Tibial artery (tissue), 4 donors: ENCODE data around the gene PANK1.

ENCODE experiments used
- DNase-seq, 2 donors: peaks; one replicate each; pipeline ENCODE4 v3.0.0-alpha.2; 2019
- H3K27ac ChIP-seq, 2 donors: fragments of 200-600 bp; sonication (generic) in 1 of 2; 1 replicate in 1 of 2; 2 replicates in 1 of 2; pipeline ENCODE4 v1.5.1; 2018 to 2019; ENCODE audit warnings: mild to moderate bottlenecking in 1 of 2
- H3K27me3 ChIP-seq, 2 donors: fragments of 200-600 bp; sonication (generic) in 1 of 2; one replicate each; pipeline versions ENCODE4 v1.5.1 to v1.6.0; 2016 to 2019
- H3K36me3 ChIP-seq, 3 donors: fragments of 200-600 bp; sonication (generic) in 2 of 3; one replicate each; pipeline ENCODE4 v1.5.1; 2016 to 2019; ENCODE audit warnings: mild to moderate bottlenecking in 2 of 3
- H3K4me1 ChIP-seq, 4 donors: fragments of 200-600 bp; sonication (generic) in 2 of 4; 1 replicate in 3 of 4; 2 replicates in 1 of 4; pipeline ENCODE4 v1.5.1; 2016 to 2019
- H3K4me3 ChIP-seq, 2 donors: fragments of 200-600 bp; sonication (generic) in 1 of 2; 1 replicate in 1 of 2; 2 replicates in 1 of 2; pipeline ENCODE4 v1.5.1; 2018 to 2019; ENCODE audit warnings: mild to moderate bottlenecking in 2 of 2
- H3K9me3 ChIP-seq, 3 donors: fragments of 200-600 bp; sonication (generic) in 1 of 3; one replicate each; pipeline ENCODE4 v1.5.1; 2016 to 2019
- CTCF ChIP-seq, 2 experiments: fragments of 200-600 bp in 1 of 2; fragments of 450-650 bp in 1 of 2; IDR thresholded peaks; one replicate each; pipeline ENCODE4 v1.5.1; 2017 to 2019; ENCODE audit warnings: antibody characterized with exemption in 2 of 2, mild to moderate bottlenecking in 1 of 2, moderate library complexity in 1 of 2
- intact Hi-C: fragments of 100-400 bp; cut with DNase I; formaldehyde crosslinking; loops from one replicate; pipeline ENCODE4 v1.15.0; 2023; ENCODE audit warnings: low total_unique reads

Gene PANK1

GRCh38 chr10:89651916-89652573 is 7.0 kb upstream of the PANK1 start:
- Histone ChIP-seq H3K9me3 (no peaks in the 10 kb centered on the region), H3K4me3 (no peak overlapping the region), H3K4me1 (no peaks in the 10 kb centered on the region), H3K27me3 (no peaks in the 10 kb centered on the region), H3K27ac (no peak overlapping the region), H3K36me3 (no peaks in the 10 kb centered on the region)
- no peak for TF ChIP-seq CTCF (IDR thresholded peaks at IDR 0.05)
- no peak for DNase-seq
- intact Hi-C loops, result no loop called here

DNA sequence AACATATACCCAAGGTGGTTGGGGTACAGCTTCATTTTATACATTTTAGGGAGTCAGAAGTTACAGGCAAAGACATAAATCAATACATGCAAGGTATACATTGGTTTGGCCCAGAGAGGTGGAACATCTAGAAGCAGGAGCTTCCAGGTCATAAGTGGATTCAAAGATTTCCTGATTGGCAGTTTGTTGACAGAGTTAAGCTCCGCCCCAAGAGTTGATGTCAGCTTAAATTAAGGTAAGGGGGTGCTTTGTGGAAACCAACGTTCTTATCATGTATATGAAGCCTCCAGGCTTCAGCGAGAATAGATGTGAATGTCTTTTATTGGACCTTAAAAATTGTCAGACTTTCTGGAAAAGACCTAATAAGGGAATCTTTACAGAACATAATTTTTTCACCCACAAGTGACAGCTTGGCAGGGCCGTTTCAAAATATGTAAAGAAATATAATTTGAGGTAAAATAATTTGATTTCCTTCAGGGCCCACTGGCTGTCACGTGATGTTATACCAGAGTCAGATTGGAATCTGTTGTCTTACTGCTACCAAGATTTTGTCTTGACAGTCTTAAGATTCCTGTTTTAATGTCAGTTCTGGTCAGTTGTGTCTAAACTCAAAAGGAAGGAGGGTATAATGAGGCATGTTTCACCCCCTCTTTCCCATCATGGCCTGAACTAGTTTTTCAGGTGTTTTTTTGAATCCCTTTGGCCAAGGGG is 6.3 kb upstream of the PANK1 start:
- intact Hi-C loops, result no loop called here
- Histone ChIP-seq H3K36me3 (no peaks in the 10 kb centered on the region), H3K27ac (no peak overlapping the region), H3K27me3 (no peaks in the 10 kb centered on the region), H3K4me1 (peaks cover 0 to under 1% (median 0%) of the 10 kb centered on the region in 4 donors), H3K4me3 (no peak overlapping the region), H3K9me3 (no peaks in the 10 kb centered on the region)
- no peak for TF ChIP-seq CTCF (IDR thresholded peaks at IDR 0.05)
- DNase-seq, result no peak

GRCh38 chr10:89649051-89649450 is 4.0 kb upstream of the PANK1 start:
- intact Hi-C loops, result no loop called here
- no peaks in the 10 kb centered on the region for H3K9me3 ChIP-seq
- H3K27me3 ChIP-seq, result no peaks in the 10 kb centered on the region
- H3K36me3 ChIP-seq, result no peaks in the 10 kb centered on the region
- peaks cover 0 to 12% (median 4%) of the 10 kb centered on the region in 4 donors for H3K4me1 ChIP-seq
- TF ChIP-seq CTCF (IDR thresholded peaks at IDR 0.05), result no peak
- H3K4me3 ChIP-seq, result no peak overlapping the region
- H3K27ac ChIP-seq, result no peak overlapping the region
- no peak for DNase-seq

GRCh38 chr10:89648074-89648473 is 3.0 kb upstream of the PANK1 start:
- Histone ChIP-seq H3K27me3 (no peaks in the 10 kb centered on the region), H3K36me3 (no peaks in the 10 kb centered on the region), H3K9me3 (no peaks in the 10 kb centered on the region), H3K4me1 (peaks cover 0 to 16% (median 5%) of the 10 kb centered on the region in 4 donors), H3K27ac (no peak overlapping the region), H3K4me3 (no peak overlapping the region)
- intact Hi-C loops, result no loop called here
- DNase-seq, result no peak
- no peak for TF ChIP-seq CTCF (IDR thresholded peaks at IDR 0.05)

GRCh38 chr10:89646889-89647657 is 2.0 kb upstream of the PANK1 start:
- no peak overlapping the region for H3K4me3 ChIP-seq
- no peaks in the 10 kb centered on the region for H3K36me3 ChIP-seq
- H3K9me3 ChIP-seq, result no peaks in the 10 kb centered on the region
- no peak for DNase-seq
- no peak overlapping the region for H3K27ac ChIP-seq
- H3K4me1 ChIP-seq, result peaks cover 0 to 21% (median 5%) of the 10 kb centered on the region in 4 donors
- TF ChIP-seq CTCF (IDR thresholded peaks at IDR 0.05), result no peak
- no peaks in the 10 kb centered on the region for H3K27me3 ChIP-seq
- intact Hi-C loops, result no loop called here
